HS-5 (cell line): ENCODE data around the gene MDFIC.

Source experiments
- DNase-seq: peaks from one replicate; pipeline ENCODE4 v3.0.0-alpha.2; 2012; ENCODE audit warnings: low read depth

MDFIC gene

GRCh38 chr7:114997487-114998404 is 75.9 kb downstream of the MDFIC start:
- no peak for DNase-seq

GRCh38 chr7:115004121-115004520 is 82.2 kb downstream of the MDFIC start:
- DNase-seq, result no peak

- DNase-seq, result no peak
Observed at GRCh38 chr7:115005251-115005650, 83.4 kb downstream of the MDFIC start.

GRCh38 chr7:115005953-115006352 is 84.1 kb downstream of the MDFIC start:
- DNase-seq, result no peak

GRCh38 chr7:115007751-115008150 is 85.9 kb downstream of the MDFIC start:
- DNase-seq, result no peak

GRCh38 chr7:115008465-115009114 is 86.7 kb downstream of the MDFIC start:
- DNase-seq, result no peak

GRCh38 chr7:115009139-115009538 is 87.2 kb downstream of the MDFIC start:
- DNase-seq, result no peak

- no peak for DNase-seq
Observed at GRCh38 chr7:115009736-115010440, 88.0 kb downstream of the MDFIC start.

- no peak for DNase-seq
Observed at GRCh38 chr7:115010441-115010820, 88.5 kb downstream of the MDFIC start.

GRCh38 chr7:115013886-115014285 is 92.0 kb downstream of the MDFIC start:
- DNase-seq, result no peak

GRCh38 chr7:115014794-115015193 is 92.9 kb downstream of the MDFIC start:
- no peak for DNase-seq

- DNase-seq, result peak; percentile 11
Observed at GRCh38 chr7:115015619-115016018, 93.7 kb downstream of the MDFIC start.

GRCh38 chr7:115019882-115020605 is 98.2 kb downstream of the MDFIC start:
- no peak for DNase-seq

- DNase-seq, result no peak
Observed at GRCh38 chr7:115023219-115023618, 101.3 kb downstream of the MDFIC start.

- DNase-seq, result no peak
Observed at GRCh38 chr7:115024276-115024675, 102.4 kb downstream of the MDFIC start.

- DNase-seq, result no peak
Observed at GRCh38 chr7:115032715-115033703, 111.1 kb downstream of the MDFIC start.

- no peak for DNase-seq
Observed at GRCh38 chr7:115033917-115034459, 112.1 kb downstream of the MDFIC start.

GRCh38 chr7:115034515-115034914 is 112.6 kb downstream of the MDFIC start:
- no peak for DNase-seq

GRCh38 chr7:115037128-115037802 is 115.4 kb downstream of the MDFIC start:
- no peak for DNase-seq

GRCh38 chr7:115038158-115038557 is 116.3 kb downstream of the MDFIC start:
- DNase-seq, result no peak
